NK-92 treated with Interleukin-12 subunit alpha and Interleukin-12 subunit beta, amount 100 ng/mL, for 24 hours (cell line): ENCODE measurements around the gene IQCK.

Source experiments
- DNase-seq: peaks from one replicate; lab custom pipeline; 2025; lab: John Stamatoyannopoulos, UW

Gene IQCK

GRCh38 chr16:19722269-19722952 lies 4.3 kb downstream of the IQCK start:
- no peak for DNase-seq

GRCh38 chr16:19722981-19723380 lies 4.9 kb downstream of the IQCK start:
- DNase-seq: no peak

- no peak for DNase-seq
Observed at GRCh38 chr16:19728636-19728965, 10.5 kb downstream of the IQCK start.

GRCh38 chr16:19733551-19733950 lies 15.5 kb downstream of the IQCK start:
- no peak for DNase-seq

GRCh38 chr16:19735074-19735867 lies 17.2 kb downstream of the IQCK start:
- no peak for DNase-seq

GRCh38 chr16:19737306-19738038 lies 19.4 kb downstream of the IQCK start:
- no peak for DNase-seq

- no peak for DNase-seq
Observed at GRCh38 chr16:19741354-19741753, 23.3 kb downstream of the IQCK start.

GRCh38 chr16:19743816-19744159 lies 25.7 kb downstream of the IQCK start:
- DNase-seq: no peak

- no peak for DNase-seq
Observed at GRCh38 chr16:19744670-19745069, 26.6 kb downstream of the IQCK start.

GRCh38 chr16:19745286-19746010 lies 27.4 kb downstream of the IQCK start:
- DNase-seq: no peak

- DNase-seq: no peak
Observed at GRCh38 chr16:19746561-19746960, 28.5 kb downstream of the IQCK start.

- DNase-seq: no peak
Observed at GRCh38 chr16:19748389-19749168, 30.5 kb downstream of the IQCK start.

GRCh38 chr16:19749571-19750080 lies 31.6 kb downstream of the IQCK start:
- no peak for DNase-seq

- no peak for DNase-seq
Observed at GRCh38 chr16:19751478-19752385, 33.7 kb downstream of the IQCK start.

- no peak for DNase-seq
Observed at GRCh38 chr16:19753815-19754643, 36.0 kb downstream of the IQCK start.

GRCh38 chr16:19754644-19755036 lies 36.6 kb downstream of the IQCK start:
- no peak for DNase-seq

- no peak for DNase-seq
Observed at GRCh38 chr16:19755268-19755667, 37.2 kb downstream of the IQCK start.

GRCh38 chr16:19757026-19757425 lies 39.0 kb downstream of the IQCK start:
- DNase-seq: no peak
